Measurements from ENCODE around the gene TXNDC11. TPM values are rescaled to one million over a fixed set of nuclear protein-coding genes. Genes with fewer than 3 reads are reported as not detected.

The TXNDC11 gene
- total and polyA plus RNA-seq, 3 donors from 2014 or later: 34.4 to 45.3 (median 42.3) TPM

DNA sequence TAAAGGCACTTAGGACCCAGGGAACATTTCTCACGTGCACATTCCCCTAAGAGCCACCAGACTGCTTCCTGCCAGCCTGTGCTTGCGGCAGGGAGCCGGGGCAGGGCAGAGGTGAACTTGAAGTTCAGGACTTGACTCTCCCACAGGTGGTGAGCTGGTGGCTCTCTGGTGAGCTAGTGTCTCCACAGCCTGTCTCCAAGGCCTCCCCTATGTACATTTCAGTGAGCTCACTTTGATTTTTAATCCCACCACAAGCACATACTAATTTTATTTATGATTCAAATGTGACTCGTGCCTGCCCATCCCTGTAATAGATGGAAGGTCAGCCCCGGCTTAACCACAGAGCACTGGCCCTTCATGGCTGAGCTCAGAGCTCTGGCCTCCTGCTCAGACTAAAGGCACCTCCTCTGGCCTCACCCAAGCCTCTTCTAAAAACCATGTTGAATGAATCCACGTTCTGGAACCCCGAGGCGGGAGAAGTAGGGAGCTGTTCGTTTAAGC lies 65.2 kb downstream of the TXNDC11 start:
- H3K27ac ChIP-seq: no peak overlapping the region
- peaks cover 21% of the 10 kb centered on the region for H3K4me1 ChIP-seq
- intact Hi-C loops (cut with DNase I; ENCODE audit: low total_unique reads): no loop called here
- no peaks in the 10 kb centered on the region for H3K9me3 ChIP-seq
- 68 to 80% methylated on average over 9 of the region's 9 CpGs for WGBS, 2 donors
- H3K4me3 ChIP-seq: no peak overlapping the region
- DNase-seq: no peak
- no peaks in the 10 kb centered on the region for H3K27me3 ChIP-seq
- H3K36me3 ChIP-seq (ENCODE audit: low read depth, missing control alignments): no peaks in the 10 kb centered on the region
- TF ChIP-seq, protein P1, sequence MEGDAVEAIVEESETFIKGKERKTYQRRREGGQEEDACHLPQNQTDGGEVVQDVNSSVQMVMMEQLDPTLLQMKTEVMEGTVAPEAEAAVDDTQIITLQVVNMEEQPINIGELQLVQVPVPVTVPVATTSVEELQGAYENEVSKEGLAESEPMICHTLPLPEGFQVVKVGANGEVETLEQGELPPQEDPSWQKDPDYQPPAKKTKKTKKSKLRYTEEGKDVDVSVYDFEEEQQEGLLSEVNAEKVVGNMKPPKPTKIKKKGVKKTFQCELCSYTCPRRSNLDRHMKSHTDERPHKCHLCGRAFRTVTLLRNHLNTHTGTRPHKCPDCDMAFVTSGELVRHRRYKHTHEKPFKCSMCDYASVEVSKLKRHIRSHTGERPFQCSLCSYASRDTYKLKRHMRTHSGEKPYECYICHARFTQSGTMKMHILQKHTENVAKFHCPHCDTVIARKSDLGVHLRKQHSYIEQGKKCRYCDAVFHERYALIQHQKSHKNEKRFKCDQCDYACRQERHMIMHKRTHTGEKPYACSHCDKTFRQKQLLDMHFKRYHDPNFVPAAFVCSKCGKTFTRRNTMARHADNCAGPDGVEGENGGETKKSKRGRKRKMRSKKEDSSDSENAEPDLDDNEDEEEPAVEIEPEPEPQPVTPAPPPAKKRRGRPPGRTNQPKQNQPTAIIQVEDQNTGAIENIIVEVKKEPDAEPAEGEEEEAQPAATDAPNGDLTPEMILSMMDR (IDR thresholded peaks at IDR 0.05): no peak
- TF ChIP-seq POLR2A (IDR thresholded peaks at IDR 0.05): no peak

DNA sequence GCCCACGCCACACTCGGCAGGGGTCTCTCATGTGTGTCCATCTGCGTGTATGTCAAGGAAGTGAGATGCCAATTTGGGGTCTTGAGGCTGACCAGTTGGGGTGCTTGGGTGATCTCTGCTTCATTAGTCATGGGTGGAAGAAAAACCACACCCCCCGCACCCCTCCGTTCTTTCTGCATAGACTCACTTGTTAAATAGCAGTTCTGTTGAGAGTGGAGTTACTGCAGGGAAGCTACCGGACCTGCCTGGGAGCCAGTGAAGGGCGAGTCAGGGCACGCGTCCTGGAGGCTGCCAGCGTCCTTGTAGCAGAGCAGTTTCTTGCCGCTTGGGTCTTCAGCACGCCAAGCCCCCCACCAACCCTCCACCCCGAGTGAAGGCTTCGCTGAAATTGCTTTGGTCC lies 65.9 kb downstream of the TXNDC11 start:
- H3K4me3 ChIP-seq: no peak overlapping the region
- 95% methylated on average over 14 of the region's 14 CpGs for WGBS, 2 donors
- TF ChIP-seq, protein P1 (IDR thresholded peaks at IDR 0.05): no peak
- no peak for TF ChIP-seq POLR2A (IDR thresholded peaks at IDR 0.05)
- H3K9me3 ChIP-seq: no peaks in the 10 kb centered on the region
- intact Hi-C loops (cut with DNase I; ENCODE audit: low total_unique reads): no loop called here
- H3K27me3 ChIP-seq: no peaks in the 10 kb centered on the region
- no peak for DNase-seq
- H3K4me1 ChIP-seq: peaks cover 27% of the 10 kb centered on the region
- no peaks in the 10 kb centered on the region for H3K36me3 ChIP-seq (ENCODE audit: low read depth, missing control alignments)
- no peak overlapping the region for H3K27ac ChIP-seq

DNA sequence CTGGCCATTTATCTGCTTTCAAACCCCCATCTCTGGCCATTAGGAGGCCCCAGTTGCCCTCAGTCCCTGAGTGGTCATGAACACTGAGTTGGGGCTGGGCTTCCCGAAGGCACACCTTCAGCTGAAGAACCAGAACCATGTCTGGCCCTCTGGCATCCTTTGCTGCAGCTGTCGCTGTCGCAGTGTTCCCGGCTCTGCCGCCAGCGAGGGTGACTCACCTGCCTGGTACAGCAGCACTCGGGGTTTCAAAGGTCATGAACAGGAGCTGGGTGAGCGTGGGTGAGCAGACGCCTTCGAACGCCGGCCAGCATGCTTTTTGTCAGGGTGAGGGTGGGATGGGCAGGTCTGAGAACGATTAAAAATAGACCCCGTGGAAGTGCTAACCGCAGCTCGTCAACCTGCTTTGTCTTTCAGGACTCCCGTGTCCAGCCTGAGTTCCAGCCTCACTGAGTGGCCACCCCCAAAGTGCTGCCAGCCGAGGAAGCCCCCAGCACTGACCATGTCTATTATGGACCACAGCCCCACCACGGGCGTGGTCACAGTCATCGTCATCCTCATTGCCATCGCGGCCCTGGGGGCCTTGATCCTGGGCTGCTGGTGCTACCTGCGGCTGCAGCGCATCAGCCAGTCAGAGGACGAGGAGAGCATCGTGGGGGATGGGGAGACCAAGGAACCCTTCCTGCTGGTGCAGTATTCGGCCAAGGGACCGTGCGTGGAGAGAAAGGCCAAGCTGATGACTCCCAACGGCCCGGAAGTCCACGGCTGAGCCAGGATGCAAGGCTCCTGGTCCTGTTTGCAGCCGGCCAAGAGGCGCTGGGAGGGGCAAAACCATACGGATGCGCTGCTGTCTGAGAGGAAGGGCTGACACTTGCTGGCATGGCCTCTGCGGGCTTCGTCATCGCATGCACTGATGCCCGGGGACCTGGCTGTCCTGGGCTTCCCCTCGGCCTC lies 66.8 kb downstream of the TXNDC11 start:
- Histone ChIP-seq H3K9me3 (no peaks in the 10 kb centered on the region), H3K4me3 (no peak overlapping the region), H3K27ac (no peak overlapping the region), H3K36me3 (ENCODE audit: low read depth, missing control alignments) (no peaks in the 10 kb centered on the region), H3K4me1 (peaks cover 28% of the 10 kb centered on the region), H3K27me3 (no peaks in the 10 kb centered on the region)
- 90 to 92% methylated on average over 21 to 41 of the region's 42 CpGs for WGBS, 2 donors
- no peak for TF ChIP-seq POLR2A (IDR thresholded peaks at IDR 0.05)
- TF ChIP-seq, protein P1 (IDR thresholded peaks at IDR 0.05): no peak
- intact Hi-C loops (cut with DNase I; ENCODE audit: low total_unique reads): no loop called here
- no peak for DNase-seq

DNA sequence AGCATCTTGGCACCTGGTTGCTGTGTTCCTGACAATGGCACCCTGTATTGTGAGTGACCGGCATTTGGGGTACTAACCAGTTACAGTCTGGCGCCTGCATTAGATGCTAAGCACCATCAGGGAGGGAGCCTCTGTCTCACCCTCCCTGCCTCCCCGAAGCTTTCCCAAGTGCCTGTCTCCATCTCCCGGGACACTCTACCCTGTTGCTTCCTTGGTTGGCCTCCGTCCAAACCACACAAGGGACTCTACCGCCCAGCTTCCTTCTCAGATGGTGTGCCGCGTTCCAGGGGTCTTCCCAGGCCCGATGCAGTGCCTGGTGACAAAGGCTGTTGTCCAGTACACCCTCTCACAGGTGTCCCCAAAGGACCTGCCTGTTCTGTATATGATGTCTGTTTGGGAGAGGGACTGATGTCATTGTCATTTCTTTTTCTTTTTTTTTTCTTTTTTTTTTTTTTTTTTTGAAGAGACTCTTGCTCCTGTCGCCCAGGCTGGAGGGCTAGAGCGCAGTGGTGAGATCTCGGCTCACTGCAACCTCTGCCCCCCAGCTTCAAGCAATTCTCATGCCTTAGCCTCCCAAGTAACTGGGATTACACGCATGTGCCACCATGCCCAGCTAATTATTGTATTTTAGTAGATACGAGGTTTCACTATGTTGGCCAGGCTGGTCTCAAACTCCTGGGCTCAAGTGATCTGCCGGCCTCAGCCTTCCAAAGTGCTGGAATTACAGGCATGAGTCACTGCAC lies 67.7 kb downstream of the TXNDC11 start:
- Histone ChIP-seq H3K27ac (peak overlapping the region in 1 of 2 donors; percentile 8), H3K9me3 (no peaks in the 10 kb centered on the region), H3K36me3 (ENCODE audit: low read depth, missing control alignments) (no peaks in the 10 kb centered on the region), H3K27me3 (no peaks in the 10 kb centered on the region), H3K4me3 (no peak overlapping the region), H3K4me1 (peaks cover 30% of the 10 kb centered on the region)
- TF ChIP-seq, protein P1 (IDR thresholded peaks at IDR 0.05): no peak
- intact Hi-C loops (cut with DNase I; ENCODE audit: low total_unique reads): no loop called here
- 78 to 81% methylated on average over 11 to 15 of the region's 15 CpGs for WGBS, 2 donors
- no peak for DNase-seq

Data from testis (tissue), 3 donors.